Measurements from ENCODE around the gene C7orf25. TPM values are rescaled to one million over a fixed set of nuclear protein-coding genes. Genes with fewer than 3 reads are reported as not detected.

C7orf25 gene
- total RNA-seq, 1 donor from 2014 or later: 3.2 TPM

DNA sequence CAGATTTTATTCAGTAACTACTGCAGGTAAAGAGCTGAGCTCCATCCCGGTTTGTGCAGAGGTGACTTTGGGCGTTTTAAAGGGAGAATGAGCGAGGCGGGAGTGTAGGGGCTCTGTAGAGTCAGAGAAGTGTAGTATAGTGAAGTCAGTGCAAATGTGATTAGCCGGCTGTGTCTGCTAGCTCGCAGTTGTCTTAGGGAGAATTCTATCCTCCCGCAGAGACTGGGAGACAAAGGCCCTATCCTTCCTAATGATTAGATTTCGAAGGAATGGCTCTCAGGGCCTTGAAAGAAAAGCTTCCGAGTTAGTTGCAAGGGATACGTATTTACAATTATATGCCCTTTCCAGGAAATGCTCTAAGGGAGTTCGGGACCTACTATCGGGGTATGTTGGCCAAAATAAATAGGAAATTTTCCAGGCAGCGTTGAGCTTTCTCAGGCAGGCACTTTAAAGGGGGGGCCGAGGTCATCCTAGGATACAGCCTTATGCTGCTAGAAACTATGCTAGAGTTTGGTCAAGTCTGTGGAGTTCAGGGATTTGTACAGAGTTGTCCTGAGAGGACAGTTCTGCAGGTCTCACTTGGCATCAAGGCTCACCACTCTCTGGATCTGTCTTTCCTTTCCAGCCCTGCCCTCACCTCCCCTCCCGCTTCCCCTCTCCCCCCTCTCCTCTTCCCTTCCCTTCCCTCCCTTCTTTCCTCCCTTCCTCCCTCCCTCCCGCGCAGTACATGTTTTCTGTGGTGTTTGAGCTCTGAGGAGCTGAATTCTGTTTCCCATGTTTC lies 21.1 kb upstream of the C7orf25 start:
- Mint-ChIP-seq H3K4me1 (ENCODE audit: low read depth) (peaks cover 33% of the 10 kb centered on the region), H3K36me3 (ENCODE audit: insufficient read depth) (peaks cover 9% of the 10 kb centered on the region), H3K27me3 (no peaks in the 10 kb centered on the region), H3K27ac (peak overlapping the region; percentile 97), H3K9me3 (ENCODE audit: low read depth) (no peaks in the 10 kb centered on the region), H3K4me3 (ENCODE audit: low read depth) (peak overlapping the region; percentile 99)
- no peak for DNase-seq (ENCODE audit: low spot score, unreplicated experiment)
- TF ChIP-seq CTCF (IDR thresholded peaks at IDR 0.05; ENCODE audit: unreplicated experiment): no peak

- no peaks in the 10 kb centered on the region for H3K27me3 Mint-ChIP-seq
These were observed 20.2 kb upstream of the C7orf25 start, which contains the start of the genes MRPL32 and PSMA2 for GRCh38 chr7:42931834-42932651. Gene MRPL32, plus strand, starts transcription at chr7:42932376. Its CDS starts 11 bp downstream, at chr7:42932387. Gene PSMA2, minus strand, starts transcription at chr7:42932174. Its CDS starts 16 bp downstream, at chr7:42932158.

DNA sequence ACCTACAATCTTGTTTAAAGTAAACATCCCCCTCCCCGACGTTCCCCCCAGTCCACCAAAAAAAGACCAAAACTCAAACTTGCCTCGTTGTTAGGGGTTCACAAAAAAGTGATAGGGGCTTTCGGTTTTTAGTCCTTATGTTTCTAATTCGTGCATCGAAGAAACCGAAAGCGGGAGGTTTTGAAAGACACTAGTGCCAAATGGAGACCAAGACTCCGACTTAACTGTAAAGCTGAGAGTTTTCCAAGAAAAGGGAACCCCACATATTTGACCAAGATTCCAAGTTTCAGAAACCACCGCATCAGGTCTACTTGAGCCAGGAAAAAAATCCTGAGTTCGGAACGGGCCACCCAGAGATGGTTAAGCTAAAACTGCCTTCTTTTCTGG lies 19.6 kb upstream of the C7orf25 start:
- H3K27me3 Mint-ChIP-seq: no peaks in the 10 kb centered on the region
- peaks cover 33% of the 10 kb centered on the region for H3K4me1 Mint-ChIP-seq (ENCODE audit: low read depth)
- H3K9me3 Mint-ChIP-seq (ENCODE audit: low read depth): no peaks in the 10 kb centered on the region
- H3K36me3 Mint-ChIP-seq (ENCODE audit: insufficient read depth): peaks cover 7% of the 10 kb centered on the region
- peak overlapping the region; percentile 99 for H3K4me3 Mint-ChIP-seq (ENCODE audit: low read depth)
- TF ChIP-seq CTCF (IDR thresholded peaks at IDR 0.05; ENCODE audit: unreplicated experiment): no peak
- peak overlapping the region; percentile 97 for H3K27ac Mint-ChIP-seq
- no peak for DNase-seq (ENCODE audit: low spot score, unreplicated experiment)

More at GRCh38 chr7:42931834-42932651, 20.2 kb upstream of the C7orf25 start, which contains the start of the genes MRPL32 and PSMA2:
- TF ChIP-seq CTCF (IDR thresholded peaks at IDR 0.05; ENCODE audit: unreplicated experiment): no peak
- peaks cover 33% of the 10 kb centered on the region for H3K4me1 Mint-ChIP-seq (ENCODE audit: low read depth)
- peak within 1 kb of the TSS; percentile 97 for H3K27ac Mint-ChIP-seq
- H3K4me3 Mint-ChIP-seq (ENCODE audit: low read depth): peak within 1 kb of the TSS; percentile 99
- DNase-seq (ENCODE audit: low spot score, unreplicated experiment): peak; percentile 84
- H3K36me3 Mint-ChIP-seq (ENCODE audit: insufficient read depth): peaks cover 7% of the 10 kb centered on the region
- H3K9me3 Mint-ChIP-seq (ENCODE audit: low read depth): no peaks in the 10 kb centered on the region

DNA sequence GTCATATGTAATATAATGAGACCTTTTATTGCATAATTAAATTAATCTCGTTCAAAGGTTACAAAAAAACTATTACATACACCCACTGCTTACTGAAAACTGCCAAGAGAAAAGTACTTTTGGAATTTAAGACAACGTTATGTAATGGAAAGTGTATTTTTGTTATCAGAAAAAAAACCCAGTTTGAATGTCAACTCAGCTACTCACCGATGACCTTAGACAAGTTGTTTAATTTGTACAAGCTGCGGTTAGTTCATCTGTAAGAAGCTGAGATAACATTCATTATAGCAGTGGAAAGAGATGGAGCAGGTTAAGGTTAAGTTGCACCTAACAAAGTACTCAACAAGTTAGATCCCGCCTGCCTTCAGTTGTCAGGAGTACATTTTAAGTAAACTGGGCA lies 19.0 kb upstream of the C7orf25 start:
- no peak for TF ChIP-seq CTCF (IDR thresholded peaks at IDR 0.05; ENCODE audit: unreplicated experiment)
- H3K4me1 Mint-ChIP-seq (ENCODE audit: low read depth): peaks cover 33% of the 10 kb centered on the region
- no peak for DNase-seq (ENCODE audit: low spot score, unreplicated experiment)
- peaks cover 4% of the 10 kb centered on the region for H3K36me3 Mint-ChIP-seq (ENCODE audit: insufficient read depth)
- no peak overlapping the region for H3K27ac Mint-ChIP-seq
- H3K4me3 Mint-ChIP-seq (ENCODE audit: low read depth): peak overlapping the region; percentile 99
- H3K27me3 Mint-ChIP-seq: no peaks in the 10 kb centered on the region
- no peaks in the 10 kb centered on the region for H3K9me3 Mint-ChIP-seq (ENCODE audit: low read depth)

DNA sequence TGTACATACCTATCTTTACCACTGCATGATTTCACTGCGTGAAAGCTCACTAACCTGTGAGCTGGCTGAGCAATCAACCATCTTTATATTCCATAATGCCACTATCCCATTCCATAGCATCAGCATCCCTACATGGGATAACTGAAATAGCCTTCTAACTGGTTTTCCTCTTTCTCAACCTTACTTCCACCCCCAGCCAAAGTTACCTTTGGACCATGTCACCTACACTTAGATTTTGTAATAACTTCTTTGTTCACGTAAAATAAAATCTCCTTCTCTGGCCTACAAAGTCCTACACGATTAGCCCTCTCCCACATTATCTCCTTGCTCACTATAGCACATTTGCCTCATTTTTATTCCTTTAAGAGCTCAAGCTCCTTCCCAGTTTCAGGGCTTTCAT lies 17.6 kb upstream of the C7orf25 start:
- DNase-seq (ENCODE audit: low spot score, unreplicated experiment): no peak

More for the DNA sequence above, 17.6 kb upstream of the C7orf25 start:
- Mint-ChIP-seq H3K27me3 (no peaks in the 10 kb centered on the region), H3K36me3 (ENCODE audit: insufficient read depth) (peaks cover 3% of the 10 kb centered on the region), H3K4me3 (ENCODE audit: low read depth) (no peak overlapping the region), H3K27ac (no peak overlapping the region), H3K9me3 (ENCODE audit: low read depth) (no peaks in the 10 kb centered on the region), H3K4me1 (ENCODE audit: low read depth) (peaks cover 32% of the 10 kb centered on the region)
- TF ChIP-seq CTCF (IDR thresholded peaks at IDR 0.05; ENCODE audit: unreplicated experiment): no peak

Measured in progenitor cell of endocrine pancreas (in vitro differentiated cells).